Fibroblast of gingiva (primary cell): ENCODE results near the gene PAFAH1B1.
"Not testable (repeated sequence)": the region's sequence is repeated elsewhere in the genome, so short reads cannot be mapped to it uniquely, and the experiment has no call there.

ENCODE experiments used
- DNase-seq: peaks from one replicate; pipeline ENCODE4 v3.0.0-alpha.2; 2011; ENCODE audit warnings: low read depth

Gene PAFAH1B1

GRCh38 chr17:2690165-2691068 is 97.0 kb downstream of the PAFAH1B1 start:
- DNase-seq, result no peak

DNA sequence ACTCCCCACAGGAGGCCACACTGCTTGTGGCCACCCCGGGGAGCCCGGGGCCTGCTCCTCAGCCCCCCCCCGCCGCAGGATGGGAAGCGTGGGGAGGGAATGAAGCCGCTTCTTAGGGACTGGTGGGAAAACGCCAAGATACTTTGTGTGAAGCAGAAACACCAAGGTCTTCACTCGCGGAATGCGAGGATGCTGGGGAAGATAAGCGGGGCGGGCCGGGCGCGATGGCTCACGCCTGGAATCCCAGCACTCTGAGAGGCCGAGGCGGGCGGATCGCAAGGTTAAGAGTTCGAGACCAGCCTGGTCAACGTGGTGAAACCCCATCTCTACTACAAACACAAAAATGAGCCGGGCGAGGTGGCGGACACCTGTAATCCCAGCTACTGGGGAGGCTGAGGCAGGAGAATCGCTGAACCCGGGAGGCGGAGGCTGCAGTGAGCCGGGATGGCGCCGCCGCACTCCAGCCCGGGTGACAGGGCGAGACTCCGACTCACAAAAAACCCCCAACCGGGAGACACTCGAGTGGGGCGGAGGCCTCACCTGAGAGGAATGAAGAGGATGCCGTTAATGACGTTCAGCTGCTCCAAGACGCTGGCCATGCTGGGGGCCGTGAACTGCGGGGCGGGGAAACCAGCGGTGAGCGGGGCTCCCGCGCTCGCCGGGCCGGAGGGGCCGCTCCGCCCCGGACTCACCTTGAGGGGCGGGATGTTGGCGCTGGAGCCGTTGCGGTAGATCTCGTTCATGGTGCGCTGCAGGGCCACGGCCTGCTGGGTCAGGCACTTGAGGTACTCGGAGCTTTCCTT is 97.8 kb downstream of the PAFAH1B1 start:
- DNase-seq, result no peak

- no peak for DNase-seq
Measured at GRCh38 chr17:2691965-2692780, 98.7 kb downstream of the PAFAH1B1 start.

- no peak for DNase-seq
Measured at GRCh38 chr17:2692781-2693135, 99.3 kb downstream of the PAFAH1B1 start.

GRCh38 chr17:2693561-2694380 is 100.3 kb downstream of the PAFAH1B1 start:
- no peak for DNase-seq

DNA sequence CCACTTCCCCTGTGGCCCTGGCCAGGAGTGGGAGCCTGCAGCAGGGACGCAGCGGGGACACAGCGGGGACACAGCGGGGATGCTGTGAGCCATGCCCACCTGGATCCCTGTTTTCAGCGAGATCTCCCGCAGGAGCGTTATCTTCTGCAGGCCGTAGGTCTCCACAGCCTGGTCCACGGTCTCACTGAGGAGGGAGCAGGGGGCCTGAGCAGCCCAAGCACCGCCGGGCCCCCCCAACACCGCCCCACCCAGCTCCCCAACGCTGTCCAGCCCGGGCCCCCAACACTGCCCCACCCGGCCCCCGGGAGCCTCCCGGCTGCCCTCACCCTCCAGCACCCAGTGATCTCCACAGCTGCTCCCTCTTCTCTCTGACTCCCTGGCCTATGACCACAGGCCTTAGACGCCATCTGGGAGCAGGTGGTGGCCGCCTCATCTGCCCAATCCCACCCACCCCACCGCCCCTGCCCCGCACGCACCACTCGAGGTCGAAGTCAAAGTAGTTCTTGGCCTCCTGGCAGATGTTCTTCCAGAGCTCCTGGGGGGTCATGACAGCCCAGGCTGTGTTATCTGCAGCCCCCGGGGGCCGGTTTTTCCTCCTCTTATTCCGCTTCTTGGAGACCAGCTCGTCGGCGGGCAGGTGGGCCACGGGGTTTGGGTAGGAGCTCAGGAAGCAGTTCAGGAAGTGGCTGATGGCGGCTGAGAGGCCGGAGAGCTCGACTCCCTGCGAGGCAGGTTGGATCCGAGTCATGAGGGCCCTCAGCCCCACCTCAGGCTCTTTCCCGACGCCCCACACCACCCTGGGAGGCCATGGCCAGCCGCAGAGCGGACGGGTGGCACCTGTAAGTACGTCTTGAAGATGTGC is 101.2 kb downstream of the PAFAH1B1 start:
- DNase-seq, result no peak

DNA sequence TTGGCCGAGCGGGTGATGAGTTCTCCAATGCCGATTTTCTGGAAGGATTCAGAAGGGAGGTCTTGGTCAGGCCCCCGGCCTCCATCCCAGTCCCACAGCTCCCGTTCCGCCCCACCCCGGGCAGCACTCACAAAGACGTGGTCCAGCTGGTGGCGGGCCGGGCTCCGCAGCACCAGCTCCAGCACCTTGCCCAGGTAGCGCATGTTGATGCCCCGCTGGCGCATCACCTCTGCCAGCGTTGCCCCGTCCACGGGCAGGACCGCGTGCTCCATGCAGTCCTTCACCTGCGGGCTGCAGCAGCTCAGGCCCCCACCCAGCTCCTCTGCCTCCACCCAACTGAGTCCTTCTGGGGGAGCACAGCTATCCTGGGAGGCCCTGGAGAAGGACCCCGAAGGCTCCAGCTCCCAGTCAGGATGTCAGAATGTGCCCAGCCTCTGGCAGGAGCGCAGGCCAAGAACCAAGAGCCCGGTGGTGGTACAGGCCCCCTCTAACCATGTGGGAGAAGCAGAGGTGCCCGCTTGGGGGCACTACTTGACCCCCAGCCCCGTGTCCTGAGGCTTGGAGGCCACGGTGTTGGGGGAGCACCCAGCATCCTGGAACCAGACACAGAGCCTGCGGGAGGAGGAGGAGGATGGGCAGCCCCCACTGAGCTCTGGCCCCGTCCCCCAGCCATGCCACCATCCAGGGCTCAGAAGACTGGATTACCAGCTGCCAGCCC is 101.9 kb downstream of the PAFAH1B1 start:
- no peak for DNase-seq

DNA sequence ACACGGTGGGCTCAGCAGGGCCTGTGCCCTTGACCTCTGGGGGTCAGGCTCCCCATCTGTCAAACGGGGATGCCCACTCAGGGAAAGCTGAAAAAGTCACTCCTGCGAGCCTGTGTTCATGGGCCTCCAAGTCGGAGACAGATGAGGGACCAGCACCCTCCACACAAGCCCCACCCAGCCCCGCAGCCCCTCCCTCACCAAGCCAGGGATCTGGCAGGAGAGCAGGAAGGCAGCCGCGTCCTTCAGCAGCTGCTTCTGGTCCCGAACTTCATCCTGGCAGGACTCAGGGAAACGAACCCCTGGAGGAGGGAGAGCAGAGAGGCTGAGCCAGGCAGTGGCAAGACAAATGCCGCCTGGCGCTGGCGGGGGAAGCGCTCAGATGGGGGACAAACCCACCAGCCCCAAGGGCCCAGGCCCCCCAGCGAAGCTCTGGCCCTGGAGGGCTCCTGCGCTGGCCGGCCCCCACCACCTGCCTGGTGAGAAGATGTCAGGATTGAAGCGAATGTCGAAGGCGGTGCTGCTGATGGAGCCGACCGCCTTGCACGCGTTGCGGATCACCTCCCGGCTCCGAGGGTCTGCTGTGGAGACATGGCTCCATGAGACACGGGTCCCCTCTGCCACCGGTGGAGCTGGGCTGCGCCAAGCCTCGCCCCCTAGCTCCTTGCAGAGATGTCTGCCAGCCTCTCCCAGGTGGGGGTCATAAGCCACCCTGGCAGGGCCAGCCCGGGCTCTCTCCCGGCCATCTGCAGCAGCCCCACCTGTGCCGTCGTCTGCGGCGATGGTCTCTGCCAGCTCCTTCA is 102.7 kb downstream of the PAFAH1B1 start:
- no peak for DNase-seq

- no peak for DNase-seq
Measured at GRCh38 chr17:2697611-2698162, 104.2 kb downstream of the PAFAH1B1 start.

- DNase-seq, result not testable (repeated sequence)
Measured at GRCh38 chr17:2699216-2699805, 105.9 kb downstream of the PAFAH1B1 start.

- no peak for DNase-seq
Measured at GRCh38 chr17:2700030-2700490, 106.6 kb downstream of the PAFAH1B1 start.

DNA sequence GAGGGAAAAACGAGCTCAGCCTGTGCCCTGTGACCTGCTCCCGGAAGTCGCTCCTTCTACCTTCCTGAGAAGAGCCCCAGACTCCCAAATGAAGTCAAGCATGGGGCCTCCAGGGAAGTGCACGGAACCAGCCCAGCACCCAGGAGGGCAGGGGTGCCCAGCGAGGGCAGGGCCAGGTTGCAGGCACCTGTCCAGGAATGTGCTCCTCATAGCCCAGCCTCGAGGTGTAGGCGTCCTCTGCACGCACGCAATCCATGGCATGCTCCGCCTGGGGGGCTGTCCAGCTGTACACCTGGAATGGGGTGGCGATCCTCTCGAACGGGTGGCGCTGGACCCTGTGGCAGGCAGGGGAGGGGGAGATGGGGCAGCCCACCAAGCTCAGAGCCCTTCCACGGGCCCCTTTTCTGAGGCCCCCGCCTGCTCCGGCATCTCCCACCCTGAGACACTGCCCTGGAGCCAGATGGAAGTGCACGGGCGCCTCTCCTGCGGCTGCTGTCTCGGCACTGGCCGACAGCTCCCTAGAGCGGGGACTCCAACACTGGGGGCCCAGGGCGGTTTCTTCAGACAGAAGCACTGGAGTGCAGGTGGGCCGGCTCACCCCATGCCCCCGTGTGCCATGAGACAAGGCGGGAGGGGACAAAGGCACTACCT is 107.2 kb downstream of the PAFAH1B1 start:
- DNase-seq, result no peak

- no peak for DNase-seq
Measured at GRCh38 chr17:2701161-2701995, 107.9 kb downstream of the PAFAH1B1 start.

GRCh38 chr17:2701996-2702741 is 108.7 kb downstream of the PAFAH1B1 start:
- DNase-seq, result no peak

DNA sequence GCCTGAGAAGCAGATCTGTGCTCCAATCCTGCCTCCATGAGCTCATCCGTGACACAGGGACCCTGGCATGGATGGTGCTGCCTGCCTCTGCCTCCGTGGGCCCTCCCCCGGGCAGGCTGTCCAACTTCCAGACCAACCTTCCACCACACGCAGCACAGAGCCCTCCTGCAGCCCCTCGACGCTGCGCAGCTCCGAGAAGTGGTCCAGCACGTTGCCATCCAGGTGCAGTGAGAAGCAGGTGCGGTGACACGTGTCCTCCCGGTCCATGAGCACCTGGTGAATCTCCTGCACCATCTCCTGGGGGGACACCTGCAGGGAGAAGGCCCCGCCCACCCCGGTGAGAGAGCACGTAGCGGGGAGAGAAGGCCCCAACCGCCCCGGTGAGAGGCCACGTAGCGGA is 109.7 kb downstream of the PAFAH1B1 start:
- no peak for DNase-seq

DNA sequence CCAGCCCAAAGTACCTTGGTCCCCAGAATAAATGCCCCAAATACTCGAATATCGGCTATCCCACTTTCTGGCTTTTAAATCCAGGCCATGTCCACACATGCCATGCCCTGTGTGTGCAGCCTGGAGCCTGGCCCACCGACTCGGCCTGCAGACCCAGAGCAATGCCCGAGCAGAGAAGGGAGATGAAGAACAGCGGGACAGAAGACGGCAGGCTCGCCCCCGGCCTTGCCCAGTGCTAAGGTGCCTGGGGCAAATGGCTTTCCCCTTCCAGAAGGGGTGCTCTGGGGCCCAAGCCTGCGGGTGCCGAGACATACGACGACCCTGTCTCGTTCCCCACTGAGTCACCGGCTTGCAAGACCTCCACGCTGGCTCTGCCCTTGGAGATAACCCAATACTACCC is 110.2 kb downstream of the PAFAH1B1 start:
- DNase-seq, result no peak
